OCI-LY7 (cell line): Measurements from ENCODE around the gene PDE11A.

Experiments used
- EZH2phosphoT487 ChIP-seq: fragments of 200-600 bp; sonication (generic); IDR thresholded peaks from 2 replicates; pipeline ENCODE4 v1.6.1; 2018; ENCODE audit warnings: low read depth, borderline replicate concordance, mild to moderate bottlenecking, mixed run types, antibody characterized with exemption, low read length, moderate library complexity, mixed read lengths
- TF ChIP-seq, protein P1 (sequence below): fragments of 200-600 bp; sonication (generic); conservative IDR thresholded peaks from 2 replicates; pipeline ENCODE4 v1.5.1; 2014; ENCODE audit warnings: mild to moderate bottlenecking, antibody characterized with exemption, low read length, moderate library complexity, mixed read lengths

DNA sequence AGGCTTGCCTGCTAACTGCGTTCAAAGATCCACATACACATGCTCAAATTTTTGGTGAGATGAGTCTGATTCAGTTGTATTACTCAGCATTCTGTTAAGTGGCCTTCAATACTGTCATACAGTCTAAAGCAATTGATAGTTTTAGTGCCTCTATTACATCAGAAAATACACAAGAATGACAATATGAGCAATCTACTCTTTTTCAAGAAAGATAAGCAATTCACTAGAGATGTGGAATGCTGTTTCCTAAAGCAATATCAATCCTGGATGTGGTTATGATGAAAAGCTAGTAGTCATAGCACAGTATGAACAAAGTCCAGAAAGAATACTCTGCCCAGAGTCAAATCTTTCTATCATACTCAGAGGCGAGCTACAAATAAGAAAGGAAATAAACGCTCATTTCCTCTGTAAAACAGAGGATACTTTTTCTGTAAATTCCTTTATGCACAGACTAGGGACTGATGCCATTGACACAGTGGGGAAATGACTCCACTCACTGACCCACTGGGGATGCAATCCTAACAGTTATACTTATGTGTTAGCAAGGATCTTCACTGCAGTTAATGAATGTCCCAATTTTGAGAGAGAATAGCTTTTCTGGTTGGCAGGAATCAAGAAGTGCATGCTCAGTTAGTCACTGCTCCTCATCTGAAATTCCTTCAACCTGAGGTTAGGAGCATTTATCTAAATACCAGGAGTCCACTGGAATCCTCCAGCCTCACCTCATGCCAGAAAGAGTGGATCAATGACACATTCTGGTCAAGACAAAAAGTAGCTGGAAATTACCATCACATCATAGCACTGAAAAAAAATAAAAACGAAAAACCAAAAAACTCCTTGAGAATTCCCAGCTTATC is 83.3 kb downstream of the PDE11A start:
- TF ChIP-seq, protein P1, sequence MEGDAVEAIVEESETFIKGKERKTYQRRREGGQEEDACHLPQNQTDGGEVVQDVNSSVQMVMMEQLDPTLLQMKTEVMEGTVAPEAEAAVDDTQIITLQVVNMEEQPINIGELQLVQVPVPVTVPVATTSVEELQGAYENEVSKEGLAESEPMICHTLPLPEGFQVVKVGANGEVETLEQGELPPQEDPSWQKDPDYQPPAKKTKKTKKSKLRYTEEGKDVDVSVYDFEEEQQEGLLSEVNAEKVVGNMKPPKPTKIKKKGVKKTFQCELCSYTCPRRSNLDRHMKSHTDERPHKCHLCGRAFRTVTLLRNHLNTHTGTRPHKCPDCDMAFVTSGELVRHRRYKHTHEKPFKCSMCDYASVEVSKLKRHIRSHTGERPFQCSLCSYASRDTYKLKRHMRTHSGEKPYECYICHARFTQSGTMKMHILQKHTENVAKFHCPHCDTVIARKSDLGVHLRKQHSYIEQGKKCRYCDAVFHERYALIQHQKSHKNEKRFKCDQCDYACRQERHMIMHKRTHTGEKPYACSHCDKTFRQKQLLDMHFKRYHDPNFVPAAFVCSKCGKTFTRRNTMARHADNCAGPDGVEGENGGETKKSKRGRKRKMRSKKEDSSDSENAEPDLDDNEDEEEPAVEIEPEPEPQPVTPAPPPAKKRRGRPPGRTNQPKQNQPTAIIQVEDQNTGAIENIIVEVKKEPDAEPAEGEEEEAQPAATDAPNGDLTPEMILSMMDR, result no peak
- TF ChIP-seq EZH2phosphoT487, result no peak
